GM12878 (cell line): ENCODE measurements around the gene RBMS1. TPM values are rescaled to one million over a fixed set of nuclear protein-coding genes. Genes with fewer than 3 reads are reported as not detected.

Experiments
- ATAC-seq: fragments of 200-7000 bp; cut with Tn5 transposase; 3 replicates; pipeline ENCODE4 v1.9.1; 2020; ENCODE audit warnings: mild to moderate bottlenecking, moderate library complexity
- BruUV-seq: library from RNA; stranded (reverse); fragments of 400-500 nt; replicated peaks from 2 replicates; lab custom pipeline; 2021; lab: Mats Ljungman, UMichigan
- CTCF ChIA-PET: fragments of 300-600 bp; sonication (Branson Sonifier 250); formaldehyde crosslinking; extraction: SDS; loops from one replicate; lab custom pipeline; 2021; ENCODE audit warnings: inconsistent platforms; lab: Yijun Ruan, JAX
- POLR2A ChIA-PET: fragments of 350-600 bp; formaldehyde crosslinking; extraction: SDS; loops from one replicate; lab custom pipeline; 2021; ENCODE audit warnings: inconsistent platforms; lab: Charles Lee
- RAD21 ChIA-PET: fragments of 300-600 bp; sonication (Branson Sonifier 250); formaldehyde crosslinking; loops from one replicate; lab custom pipeline; 2023; ENCODE audit warnings: antibody characterized with exemption; ENCODE audit not compliant: unreplicated experiment; lab: Charles Lee
- SMC1A ChIA-PET: fragments of 300-600 bp; sonication (Branson Sonifier 250); formaldehyde crosslinking; loops from one replicate; lab custom pipeline; 2023; ENCODE audit not compliant: unreplicated experiment, uncharacterized antibody; lab: Charles Lee
- DNase-seq: peaks from one replicate; pipeline ENCODE4 v3.0.0-alpha.2; 2011; ENCODE audit warnings: low read depth, low spot score
- FAIRE-seq: peaks from 3 replicates; lab custom pipeline; 2011; peaks lifted over from hg19 to GRCh38; lab: Jason Lieb, UNC
- H2AFZ ChIP-seq: 2 replicates; pipeline ENCODE4 v1.6.0; 2011; ENCODE audit warnings: low read depth, low read length, control low read depth; ENCODE audit not compliant: control insufficient read depth
- H3K27ac ChIP-seq: 2 replicates; pipeline ENCODE4 v1.5.1; 2011; ENCODE audit warnings: control low read depth; ENCODE audit not compliant: control insufficient read depth, insufficient read depth
- H3K27me3 ChIP-seq, 2 experiments: replicated peaks in 1 of 2; 2 replicates each; pipeline versions ENCODE4 v1.6.0 to v1.6.1; 2011; ENCODE audit warnings: low read length in 1 of 2; ENCODE audit not compliant: control insufficient read depth in 2 of 2, insufficient read depth in 2 of 2
- H3K36me3 ChIP-seq, 2 experiments: 2 replicates each; pipeline ENCODE4 v1.5.1; 2011; ENCODE audit warnings: low read length in 1 of 2; ENCODE audit not compliant: control insufficient read depth in 2 of 2, insufficient read depth in 2 of 2
- H3K4me1 ChIP-seq: 2 replicates; pipeline ENCODE4 v1.6.1; 2011; ENCODE audit warnings: mild to moderate bottlenecking, low read length, moderate library complexity, mixed read lengths; ENCODE audit not compliant: control insufficient read depth, insufficient read depth
- H3K4me2 ChIP-seq: 2 replicates; pipeline ENCODE4 v1.6.0; 2011; ENCODE audit warnings: control low read depth; ENCODE audit not compliant: control insufficient read depth, insufficient read depth
- H3K4me3 ChIP-seq: fragments of 200-600 bp; sonication (generic); 2 replicates; pipeline ENCODE4 v1.5.1; 2016
- H3K79me2 ChIP-seq: 2 replicates; pipeline ENCODE4 v1.6.0; 2011; ENCODE audit warnings: low read length; ENCODE audit not compliant: control insufficient read depth, insufficient read depth
- H3K9ac ChIP-seq: 2 replicates; pipeline ENCODE4 v1.8.0; 2011; ENCODE audit warnings: low read length, control low read depth, mixed read lengths; ENCODE audit not compliant: control insufficient read depth, insufficient read depth
- H3K9me3 ChIP-seq: replicated peaks from 3 replicates; pipeline ENCODE4 v1.5.1; 2011; ENCODE audit warnings: mild to moderate bottlenecking, low read length; ENCODE audit not compliant: control insufficient read depth, insufficient read depth
- H4K20me1 ChIP-seq: 2 replicates; pipeline ENCODE4 v1.6.0; 2011; ENCODE audit not compliant: control insufficient read depth, insufficient read depth
- ATF2 ChIP-seq: IDR thresholded peaks from 2 replicates; pipeline ENCODE4 v1.6.1; 2012; ENCODE audit warnings: low read length, inconsistent platforms
- BRCA1 ChIP-seq: IDR thresholded peaks from 2 replicates; pipeline ENCODE4 v1.6.1; 2011; ENCODE audit warnings: low read depth, low read length, improper control_type of control experiment
- MAX ChIP-seq: IDR thresholded peaks from 2 replicates; pipeline ENCODE4 v1.6.1; 2012; ENCODE audit warnings: low read depth, low read length, improper control_type of control experiment
- MEF2B ChIP-seq: fragments of 450-650 bp; IDR thresholded peaks from 2 replicates; pipeline ENCODE4 v1.6.1; 2018; ENCODE audit warnings: mild to moderate bottlenecking, moderate library complexity; ENCODE audit not compliant: partially characterized antibody, poor library complexity, severe bottlenecking
- MXI1 ChIP-seq: fragments of 150-350 bp; IDR thresholded peaks from 2 replicates; pipeline ENCODE4 v1.6.1; 2011; ENCODE audit warnings: low read depth, mild to moderate bottlenecking, inconsistent platforms, low read length, improper control_type of control experiment
- NKRF ChIP-seq: fragments of 450-650 bp; conservative IDR thresholded peaks from 2 replicates; pipeline ENCODE4 v1.6.1; 2017; ENCODE audit warnings: mild to moderate bottlenecking, moderate library complexity
- SPI1 ChIP-seq: IDR thresholded peaks from 2 replicates; pipeline ENCODE4 v1.6.1; 2011; ENCODE audit warnings: low read depth, mild to moderate bottlenecking, low read length, moderate library complexity, borderline replicate concordance; ENCODE audit not compliant: insufficient read depth
- SRF ChIP-seq, 2 experiments: IDR thresholded peaks; 2 replicates each; pipeline ENCODE4 v1.6.1; 2011; ENCODE audit warnings: low read depth in 2 of 2, low read length in 2 of 2, mild to moderate bottlenecking in 1 of 2, moderate library complexity in 1 of 2
- TAF1 ChIP-seq: IDR thresholded peaks from 2 replicates; pipeline ENCODE4 v1.6.1; 2011; ENCODE audit warnings: mild to moderate bottlenecking, low read depth, low read length, borderline replicate concordance
- TCF3 ChIP-seq: IDR thresholded peaks from 2 replicates; pipeline ENCODE4 v1.6.1; 2012; ENCODE audit warnings: low read depth, mild to moderate bottlenecking, low read length, borderline replicate concordance; ENCODE audit not compliant: insufficient read depth
- ZBTB40 ChIP-seq: fragments of 450-650 bp; IDR thresholded peaks from 2 replicates; pipeline ENCODE4 v1.6.1; 2016; ENCODE audit warnings: mild to moderate bottlenecking, moderate library complexity, borderline replicate concordance
- WGBS: methylation state at CpG from one replicate; pipeline ENCODE4 v1.1.6; 2016; ENCODE audit warnings: low lambda C conversion rate; ENCODE audit not compliant: insufficient replicate concordance, insufficient coverage; ENCODE audit errors: missing lambda C conversion rate; 5-methylcytosine and 5-hydroxymethylcytosine counted together
- in situ Hi-C: fragments of 300-500 bp; cut with MboI; formaldehyde crosslinking; loops from 9 replicates; pipeline ENCODE4 v1.14.3; 2018; ENCODE audit warnings: mixed read lengths
- intact Hi-C: fragments of 100-400 bp; cut with micrococcal nuclease; formaldehyde crosslinking; loops from one replicate; pipeline ENCODE4 v1.14.2; 2022; ENCODE audit not compliant: unreplicated experiment
- polyA plus RNA-seq, 11 experiments: library from polyadenylated mRNA; depleted of rRNA in 4 of 11; unstranded in 6 of 11; stranded (reverse) in 5 of 11; fragments of >200 nt; fragmentation: Nextera tagmentation in 4 of 11; fragmentation: Illumina TruSeq in 1 of 11; extraction: Ambion mirVana in 4 of 11; extraction: Trizol in 1 of 11; gene quantifications; 1 replicate in 1 of 11; 2 replicates in 10 of 11; pipeline versions ENCODE4 v1.2.1 to v1.2.3, GENCODE V29; 2011 to 2016; ENCODE audit warnings: inconsistent platforms in 2 of 11, missing spikeins in 2 of 11, low read depth in 1 of 11
- total RNA-seq, 4 experiments: library from RNA; depleted of rRNA in 3 of 4; stranded (reverse); fragments of >200 nt in 3 of 4; fragmentation: Illumina TruSeq in 1 of 4; extraction: Trizol in 1 of 4; gene quantifications; 2 replicates each; pipeline versions ENCODE4 v1.2.1 to v1.2.3, GENCODE V29; 2013 to 2021

Gene RBMS1
- total and polyA plus RNA-seq, 10 of the 15 experiments (the other 5 are each of a cell fraction or from before 2014, with no cell fraction given) = 0.04 to 0.31 (median 0.17) TPM; not detected in 1

GRCh38 chr2:160335441-160335840 is 158.2 kb downstream of the RBMS1 start (continued):
- TF ChIP-seq ZBTB40 (no peak), MEF2B (no peak)

GRCh38 chr2:160334028-160334741 is 159.4 kb downstream of the RBMS1 start:
- Histone ChIP-seq H3K27ac (no peak overlapping the region), H3K79me2 (no peaks in the 10 kb centered on the region), H3K4me2 (no peak overlapping the region), H3K36me3 (no peaks in the 10 kb centered on the region), H2AFZ (no peak overlapping the region), H3K27me3 (no peaks in the 10 kb centered on the region; a peak in 1 of 4 replicates), H3K4me3 (no peak overlapping the region), H4K20me1 (no peaks in the 10 kb centered on the region), H3K9ac (no peak overlapping the region), H3K4me1 (no peaks in the 10 kb centered on the region), H3K9me3 (no peaks in the 10 kb centered on the region)
- no peak for FAIRE-seq
- WGBS = 11% methylated on average over 4 of the region's 4 CpGs
- no peak for ATAC-seq
- ChIA-PET CTCF (interaction anchor here (1.4 to 6.6 kb wide), 2 partner anchors 10 to 26 kb away, joined by 3 to 47 read pairs; no protein-coding TSS in a partner anchor), POLR2A (no interaction called here), SMC1A (interaction anchor here (2.1 kb wide), 1 partner anchor 10 kb away, joined by 10 read pairs; no protein-coding TSS in a partner anchor), RAD21 (no interaction called here)
- BruUV-seq = no TSS peak
- intact Hi-C loops (no loop called here), in situ Hi-C loops (no loop called here)
- DNase-seq = no peak
- no peak for TF ChIP-seq ATF2
- TF ChIP-seq BRCA1 = no peak
- no peak for TF ChIP-seq TAF1
- TF ChIP-seq TCF3 = no peak
- no peak for TF ChIP-seq NKRF
- no peak for TF ChIP-seq MXI1
- TF ChIP-seq MAX = no peak
- no peak for TF ChIP-seq SRF (IDR thresholded peaks at IDR 0.05; ENCODE audit: low read depth in 2 of 2, low read length in 2 of 2)
- TF ChIP-seq SPI1 = no peak
